GM21526 (cell line): Measurements from ENCODE around the gene MYCL.
"Not testable (repeated sequence)": the region's sequence is repeated elsewhere in the genome, so short reads cannot be mapped to it uniquely, and the experiment has no call there.

Source experiments
- ATAC-seq: cut with Tn5 transposase; IDR thresholded peaks from one replicate; pipeline ENCODE4 v1.9.1; 2021; ENCODE audit warnings: moderate library complexity; ENCODE audit not compliant: unreplicated experiment, low FRiP score

MYCL gene

DNA sequence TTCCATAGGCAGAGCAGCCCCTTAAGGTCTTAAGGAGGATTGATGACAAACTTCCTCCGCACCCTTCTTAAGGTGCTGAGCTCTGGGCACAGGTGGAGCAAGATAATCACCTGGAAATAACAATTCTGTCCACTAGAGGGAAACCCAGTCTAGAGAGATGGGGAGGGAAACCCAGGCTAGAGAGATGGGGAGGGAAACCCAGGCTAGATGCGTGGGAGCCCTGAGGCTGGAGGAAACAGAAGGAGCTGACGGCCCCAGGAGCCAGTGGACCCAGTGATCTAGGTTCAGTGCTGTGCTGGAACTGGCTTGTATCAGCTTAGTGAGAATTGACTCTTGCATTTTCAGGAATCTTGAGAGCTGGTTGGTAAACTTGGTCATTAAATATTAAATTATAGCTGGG is 17.8 kb upstream of the MYCL start:
- ATAC-seq: no peak

DNA sequence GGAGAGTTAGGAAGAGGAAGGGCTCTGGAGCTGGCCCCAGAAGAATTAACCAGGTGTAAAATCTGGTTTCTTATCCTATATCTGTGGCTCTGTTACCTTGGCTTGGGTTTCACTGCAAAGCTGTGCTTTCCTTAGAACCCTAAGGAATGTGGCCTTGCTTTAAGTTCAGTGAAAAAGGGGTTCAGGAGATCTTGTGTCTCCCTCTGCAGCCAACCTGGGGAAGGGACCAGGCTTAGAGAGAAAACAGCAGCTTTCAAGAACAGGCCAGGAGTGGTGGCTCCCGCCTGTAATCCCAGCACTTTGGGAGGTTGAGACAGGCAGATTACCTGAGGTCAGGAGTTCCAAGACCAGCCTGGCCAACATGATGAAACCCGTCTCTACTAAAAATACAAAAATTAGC is 16.1 kb upstream of the MYCL start:
- no peak for ATAC-seq

DNA sequence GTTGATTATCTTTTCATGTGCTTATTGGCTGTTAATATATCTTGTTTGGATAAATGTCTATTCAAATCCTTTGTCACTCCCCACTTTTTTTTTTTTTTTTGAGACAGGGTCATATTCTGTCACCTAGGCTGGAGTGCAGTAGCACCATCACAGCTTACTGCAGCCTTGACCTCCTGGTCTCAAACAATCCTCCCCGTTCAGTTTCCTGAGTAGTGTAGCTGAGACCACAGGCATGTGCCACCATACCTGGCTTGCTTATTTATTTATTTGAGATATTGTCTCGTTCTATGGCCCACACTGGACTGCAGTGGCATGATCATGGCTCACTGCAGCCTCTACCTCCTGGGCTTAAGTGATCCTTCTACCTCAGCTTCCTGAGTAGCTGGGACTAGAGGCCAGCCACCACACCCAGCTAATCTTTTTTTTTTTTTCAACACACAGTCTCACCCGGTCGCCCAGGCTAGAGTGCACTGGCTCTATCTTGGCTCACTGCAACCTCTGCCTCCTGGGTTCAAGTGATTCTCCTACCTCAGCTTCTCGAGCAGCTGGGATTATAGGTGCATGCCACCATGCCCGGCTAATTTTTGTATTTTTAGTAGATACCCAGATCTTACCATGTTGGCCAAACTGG is 13.9 kb upstream of the MYCL start:
- ATAC-seq: no peak

DNA sequence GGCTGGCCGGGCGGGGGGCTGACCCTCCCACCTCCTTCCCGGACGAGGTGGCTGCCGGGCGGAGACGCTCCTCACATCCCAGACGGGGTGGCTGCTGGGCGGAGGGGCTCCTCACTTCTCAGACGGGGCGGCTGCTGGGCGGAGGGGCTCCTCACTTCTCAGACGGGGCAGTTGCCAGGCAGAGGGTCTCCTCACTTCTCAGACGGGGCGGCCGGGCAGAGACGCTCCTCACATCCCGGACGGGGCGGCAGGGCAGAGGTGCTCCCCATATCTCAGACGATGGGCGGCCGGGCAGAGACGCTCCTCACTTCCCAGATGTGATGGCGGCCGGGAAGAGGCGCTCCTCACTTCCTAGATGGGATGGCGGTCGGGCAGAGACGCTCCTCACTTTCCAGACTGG is 11.4 kb upstream of the MYCL start:
- ATAC-seq: not testable (repeated sequence)

DNA sequence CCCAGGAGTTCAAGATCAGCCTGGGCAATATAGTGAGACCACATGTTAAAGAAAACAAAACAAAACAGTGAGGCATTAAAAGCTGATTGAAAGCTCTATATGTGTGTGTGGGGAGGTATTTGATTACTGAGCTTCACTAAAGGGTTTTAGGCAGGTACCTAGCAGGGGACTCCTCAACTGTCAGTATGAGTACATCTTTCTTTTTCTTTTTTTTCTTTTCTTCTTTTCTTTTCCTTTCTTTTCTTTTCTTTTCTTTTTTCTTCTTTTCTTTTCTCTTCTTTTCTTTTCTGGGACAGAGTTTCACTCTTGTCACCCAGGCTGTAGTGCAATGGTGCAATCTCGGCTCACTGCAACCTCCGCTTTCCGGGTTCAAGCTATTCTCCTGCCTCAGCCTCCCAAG is 8.5 kb upstream of the MYCL start:
- no peak for ATAC-seq

DNA sequence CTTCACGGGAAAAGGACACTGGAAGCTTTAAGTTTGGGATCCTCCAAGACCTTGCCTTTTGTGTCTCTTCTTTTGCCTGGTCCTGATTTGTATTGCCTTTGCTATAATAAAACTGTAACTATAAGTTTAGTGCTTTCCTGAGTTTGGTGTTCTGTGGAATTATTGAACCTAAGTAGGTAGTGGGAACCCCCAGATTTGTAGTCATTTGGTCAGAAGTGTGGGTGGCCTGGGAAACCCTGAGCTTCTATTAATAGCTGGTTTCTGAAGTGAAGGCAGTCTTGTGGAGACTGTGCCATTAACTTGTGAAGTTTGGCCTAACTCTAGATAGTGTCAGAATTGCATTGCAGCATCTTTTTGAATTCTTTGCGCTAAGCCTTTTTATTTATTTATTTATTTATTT is 6.8 kb upstream of the MYCL start:
- ATAC-seq: no peak

DNA sequence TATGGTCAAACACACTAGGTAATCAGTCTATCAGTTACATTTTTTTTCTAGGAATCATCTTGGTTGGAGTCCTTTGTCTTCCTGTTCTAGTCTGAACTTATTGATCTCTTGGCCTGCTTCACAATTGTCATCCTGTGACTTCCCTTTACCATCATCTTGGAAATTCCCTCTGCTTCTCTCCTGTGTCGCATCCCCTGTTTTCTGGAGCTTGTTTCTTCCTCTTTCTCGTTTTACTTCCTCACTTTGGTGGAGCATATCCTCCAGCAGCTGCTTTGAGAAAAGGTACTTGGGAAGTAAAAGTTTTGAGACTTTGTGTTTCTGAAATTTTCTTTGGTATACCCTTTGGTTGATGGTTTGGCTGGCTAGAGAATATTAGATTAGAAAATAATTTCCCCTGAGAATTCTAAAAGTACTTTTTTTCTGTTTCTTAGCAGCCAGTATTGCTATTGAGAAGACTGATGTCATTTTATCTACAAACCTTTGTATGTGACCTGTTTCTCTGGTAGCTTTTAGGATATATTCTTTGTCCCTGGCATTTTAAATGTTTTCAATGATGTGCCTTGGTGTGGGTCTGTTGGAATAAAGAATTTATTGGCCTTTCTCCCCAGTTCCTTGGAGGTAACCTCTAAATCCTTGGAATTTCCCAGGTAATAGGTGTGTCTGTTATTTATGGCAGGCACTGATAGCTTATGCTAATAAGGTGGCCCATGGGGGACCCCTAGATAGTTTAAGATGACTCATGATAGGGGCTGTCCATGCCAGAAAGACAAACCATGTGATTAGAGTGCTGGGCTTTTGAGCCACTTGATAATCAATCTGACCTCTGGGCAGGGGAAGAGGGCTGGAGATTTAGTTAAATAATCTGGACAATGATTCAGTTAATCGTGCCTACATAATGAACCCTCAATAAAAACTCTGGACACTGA is 6.1 kb upstream of the MYCL start:
- ATAC-seq: no peak

DNA sequence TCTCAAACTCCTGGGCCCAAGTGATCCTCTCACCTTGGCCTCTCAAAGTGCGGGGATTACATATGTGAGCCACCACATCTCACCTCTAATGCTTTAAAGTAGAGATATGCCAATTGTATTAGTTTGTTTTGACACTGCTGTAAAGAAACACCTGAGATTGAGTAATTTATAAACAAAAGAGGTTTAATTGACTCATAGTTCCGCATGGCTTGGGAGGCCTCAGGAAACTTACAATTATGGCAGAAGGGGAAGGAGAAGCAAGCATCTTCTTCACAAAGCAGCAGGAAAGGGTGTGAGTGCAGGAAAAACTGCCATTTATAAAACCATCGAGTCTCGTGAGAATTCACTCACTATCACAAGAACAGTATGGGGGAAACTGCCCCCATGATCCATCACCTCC is 3.5 kb upstream of the MYCL start:
- no peak for ATAC-seq

DNA sequence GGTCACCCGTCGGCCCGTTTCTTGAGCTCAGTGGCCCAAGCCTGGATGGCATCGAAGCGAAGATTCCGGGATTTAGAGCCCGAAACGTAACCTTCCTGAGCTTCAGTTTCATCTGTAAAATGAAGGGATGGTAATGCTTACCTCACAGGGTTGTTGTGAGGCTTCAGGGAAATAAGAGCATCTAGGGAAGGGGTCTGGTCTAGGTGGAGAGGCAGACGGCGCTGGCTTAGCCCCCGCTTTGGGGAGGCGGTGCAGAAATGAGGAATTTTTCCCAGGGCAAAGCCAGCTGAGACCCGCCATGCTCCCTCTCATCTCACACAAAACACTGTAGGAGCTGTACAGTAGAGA is 717 bp upstream of the MYCL start:
- no peak for ATAC-seq

DNA sequence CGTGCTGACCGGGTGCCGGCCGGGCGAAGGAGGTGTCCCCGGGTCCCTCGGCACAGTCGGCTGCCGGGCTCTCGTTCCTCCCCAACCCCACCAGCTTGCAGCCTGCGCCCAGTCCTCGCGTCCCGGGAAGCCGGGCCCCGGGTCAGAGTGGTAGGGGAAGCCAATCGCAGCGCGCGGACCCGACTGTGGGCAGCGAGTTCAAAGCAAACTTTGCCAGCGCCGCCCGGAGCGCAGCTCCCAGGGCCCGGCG is 328 bp downstream of the MYCL start:
- ATAC-seq: no peak

DNA sequence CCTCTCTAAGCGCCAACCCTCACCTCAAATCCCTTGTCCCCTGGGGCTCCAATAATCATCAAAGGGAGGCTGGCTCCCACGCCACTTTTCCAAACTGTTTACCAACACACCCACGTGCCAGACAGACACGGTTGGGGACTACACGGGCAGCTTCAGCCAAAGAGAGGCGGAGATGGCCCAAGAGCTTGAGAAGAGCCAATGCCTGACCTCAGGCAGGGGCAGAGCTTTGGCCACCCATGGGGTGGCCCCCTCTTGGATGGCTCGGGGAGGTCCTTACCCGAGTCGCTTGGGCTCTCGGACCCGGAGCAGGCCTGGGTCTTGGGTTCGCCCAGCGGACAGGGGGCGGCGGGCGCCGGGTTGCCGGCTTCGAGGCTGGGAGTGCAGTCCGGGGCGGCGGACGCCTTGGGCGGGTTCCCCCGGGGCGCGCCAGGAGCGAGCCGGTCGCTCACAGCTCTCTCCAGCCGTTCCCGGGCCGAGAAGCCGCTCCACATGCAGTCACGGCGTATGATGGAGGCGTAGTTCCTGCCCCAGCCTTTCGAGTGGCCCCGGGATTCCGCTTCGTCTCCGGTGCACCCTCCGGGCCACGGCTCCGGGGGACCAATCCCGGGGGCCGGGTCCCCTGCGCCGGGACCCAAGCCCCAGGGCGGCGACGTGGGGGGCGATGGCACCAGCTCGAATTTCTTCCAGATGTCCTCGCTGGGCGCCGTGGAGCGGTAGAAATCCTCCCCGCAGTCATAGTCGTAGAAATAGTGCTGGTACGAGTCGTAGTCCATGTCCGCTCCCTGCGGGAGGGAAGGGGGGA is 854 bp downstream of the MYCL start:
- ATAC-seq: no peak

DNA sequence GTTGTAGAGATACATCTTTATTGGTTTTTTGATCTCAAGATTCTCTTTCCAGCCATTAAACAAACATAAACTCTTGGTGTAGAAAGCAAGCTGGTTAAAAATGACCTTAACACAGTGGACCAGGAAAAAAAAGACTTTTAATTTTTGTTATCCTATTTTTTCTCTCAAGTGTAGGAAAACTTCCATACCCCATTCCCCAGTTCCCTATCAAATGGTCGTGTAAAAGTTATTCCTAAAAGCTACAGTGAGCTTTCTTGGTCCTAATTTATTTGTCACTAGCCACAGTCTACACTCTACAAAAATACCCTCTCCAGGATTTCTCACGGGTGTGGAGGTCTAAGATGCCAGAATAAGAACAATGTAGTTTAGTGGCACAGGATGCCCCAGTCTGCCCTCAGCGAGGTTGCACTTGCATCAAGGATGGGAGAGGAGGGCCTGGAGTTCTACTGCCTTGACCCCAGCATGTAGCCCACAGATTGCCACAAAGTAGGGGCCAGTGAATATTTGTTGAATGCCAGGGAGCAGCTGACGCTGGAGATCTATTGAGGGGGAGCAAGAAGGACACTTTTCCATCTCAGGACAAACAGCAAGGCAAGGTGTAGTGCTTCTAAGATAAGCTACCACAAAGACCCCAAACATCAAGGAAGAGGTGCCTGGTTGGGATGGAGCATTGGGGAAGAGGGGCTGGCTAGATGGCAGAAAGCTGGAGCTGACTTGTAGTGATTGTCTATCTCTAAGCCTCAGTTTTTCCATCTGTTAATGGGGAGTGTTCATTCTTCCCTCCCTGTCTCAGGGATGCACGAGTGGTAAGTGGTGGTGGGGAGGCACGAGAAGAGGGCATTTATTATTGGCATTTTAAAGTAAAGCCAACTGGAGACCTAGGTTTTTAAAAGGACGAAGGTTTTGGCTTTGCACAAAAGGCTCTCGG is 1.8 kb downstream of the MYCL start:
- ATAC-seq: no peak

DNA sequence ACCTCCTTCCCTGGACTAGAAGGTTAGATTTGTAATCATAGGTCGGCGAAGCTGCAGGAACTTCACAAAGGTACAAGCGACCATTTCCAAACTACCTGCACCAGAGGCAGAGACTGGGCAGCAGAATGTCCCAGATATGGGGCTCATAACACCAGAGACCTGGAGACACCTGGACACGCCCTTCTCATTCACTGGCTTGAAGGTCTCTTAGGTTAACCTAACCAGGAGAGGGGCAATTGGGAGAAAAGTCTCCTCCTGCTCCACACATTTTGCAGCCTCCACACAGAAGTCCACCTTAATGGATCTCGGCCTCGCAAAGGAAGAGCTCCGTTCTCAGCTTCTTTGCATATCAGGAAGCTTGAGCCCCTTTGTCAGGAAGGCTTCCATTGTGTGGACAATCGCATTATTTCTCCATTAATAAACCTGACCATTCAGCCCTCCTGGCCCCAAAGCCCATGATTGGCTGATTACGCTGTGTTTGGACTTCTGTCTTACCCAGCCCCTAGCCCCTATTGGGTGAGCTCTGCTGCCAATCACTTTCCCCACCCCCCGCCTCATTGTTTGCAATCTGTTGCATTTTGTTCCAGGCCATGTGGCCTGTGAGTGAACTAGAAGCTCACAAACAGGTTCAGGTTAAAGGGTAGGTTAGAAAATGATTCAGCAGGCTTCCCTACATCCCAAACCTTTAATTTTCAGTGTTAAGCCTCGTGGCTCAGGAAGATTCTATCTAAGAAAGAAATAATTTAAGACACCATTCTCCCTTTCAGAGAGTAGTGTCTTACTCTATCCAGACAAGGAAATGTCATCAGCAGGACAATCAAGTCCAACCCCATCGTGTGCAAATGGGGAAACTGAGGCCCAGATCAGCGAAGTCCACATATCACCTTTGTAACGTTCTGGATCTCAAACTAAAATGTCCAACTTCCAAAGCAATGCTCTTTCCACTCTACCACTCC is 2.8 kb downstream of the MYCL start:
- ATAC-seq: no peak

DNA sequence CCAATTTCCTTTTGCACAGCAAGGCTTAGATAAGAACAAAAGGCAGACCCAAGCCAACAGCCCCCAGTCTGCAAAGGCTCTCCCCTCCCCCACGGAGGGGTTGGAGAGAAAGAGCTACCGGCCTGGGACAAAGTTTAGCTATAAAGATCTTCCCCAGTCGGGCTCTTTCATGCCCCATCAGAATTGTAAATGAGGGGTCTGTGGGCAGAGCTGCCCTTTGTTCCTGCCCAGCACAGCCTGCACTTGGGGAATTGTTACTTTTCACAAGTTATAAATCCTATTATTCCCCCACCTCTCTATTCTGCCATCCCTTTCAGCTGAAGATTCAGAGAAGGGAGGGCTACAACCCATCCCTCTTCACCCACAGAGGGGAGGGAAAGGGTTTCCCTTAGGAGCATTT is 3.5 kb downstream of the MYCL start:
- ATAC-seq: no peak

DNA sequence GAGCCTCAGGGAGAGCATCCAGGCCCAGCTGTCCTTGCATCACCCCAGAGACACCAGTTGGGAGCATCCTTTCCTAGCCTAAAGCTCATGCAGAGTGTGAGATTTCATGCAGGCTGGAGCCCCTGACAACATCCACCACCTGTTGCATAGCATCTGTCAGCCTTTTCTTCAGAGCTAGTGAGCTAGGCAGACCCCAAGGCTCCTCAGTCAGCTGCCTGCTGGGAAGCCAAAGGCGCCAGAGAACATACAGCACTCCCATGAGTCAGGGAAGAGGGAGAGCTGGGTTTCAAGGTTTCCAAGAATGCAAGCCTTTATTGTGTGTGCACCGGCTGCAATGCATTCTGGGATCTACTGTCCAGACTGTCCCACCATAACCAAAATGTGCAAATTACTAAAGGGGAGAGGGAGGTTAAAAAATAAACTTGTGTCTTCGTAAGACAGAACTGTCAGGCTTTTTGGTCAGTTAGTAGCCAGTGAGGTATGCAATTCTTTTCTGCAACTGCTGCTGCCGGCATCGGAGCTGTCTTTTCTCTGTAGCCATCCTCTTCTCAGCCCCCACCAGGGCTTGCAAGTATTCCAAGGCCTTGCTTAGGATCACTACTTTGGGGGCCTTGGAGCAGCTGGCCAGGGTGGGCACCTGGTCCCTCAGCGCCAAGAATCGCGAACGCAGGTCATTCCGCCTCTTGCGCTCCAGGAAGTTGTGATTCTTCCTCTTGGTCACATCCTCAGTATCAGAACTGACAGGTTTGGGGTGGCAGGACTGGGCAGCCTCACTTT is 4.6 kb downstream of the MYCL start:
- no peak for ATAC-seq

DNA sequence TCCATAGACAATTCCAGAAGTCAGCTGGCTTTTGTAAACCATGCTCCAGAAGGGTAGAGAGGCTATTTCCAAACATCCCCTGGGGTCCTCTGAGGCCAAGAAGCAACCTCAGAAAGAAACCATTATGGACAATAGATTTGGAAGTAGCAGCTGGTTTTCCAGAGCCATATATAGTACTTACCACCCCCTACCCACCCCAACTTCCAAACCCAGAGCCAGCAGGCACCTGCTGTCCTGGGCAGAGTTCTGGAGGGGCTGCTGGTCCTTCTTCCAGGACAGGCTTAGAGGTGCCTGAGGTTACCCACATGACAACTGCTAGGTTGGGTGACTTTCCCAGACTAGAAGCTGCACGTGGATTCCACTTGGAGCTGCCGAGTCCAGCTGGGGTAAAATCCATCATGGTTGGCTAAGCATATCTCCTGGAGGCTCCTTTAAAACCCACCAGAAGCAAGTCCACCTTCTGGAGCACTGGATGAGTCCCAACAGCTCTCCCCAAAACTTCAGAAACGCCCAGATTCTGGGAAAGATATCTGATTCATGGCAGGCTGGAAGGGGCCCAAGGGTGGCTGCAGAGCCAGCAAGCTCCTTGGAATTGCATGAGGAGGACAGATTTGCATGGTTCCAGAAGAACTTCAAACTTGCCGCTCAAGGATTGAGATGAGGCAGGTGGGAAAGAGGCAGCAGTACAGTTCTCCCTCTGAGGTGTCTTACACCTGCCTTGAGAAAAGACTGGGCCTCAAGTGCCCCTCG is 5.8 kb downstream of the MYCL start:
- no peak for ATAC-seq

DNA sequence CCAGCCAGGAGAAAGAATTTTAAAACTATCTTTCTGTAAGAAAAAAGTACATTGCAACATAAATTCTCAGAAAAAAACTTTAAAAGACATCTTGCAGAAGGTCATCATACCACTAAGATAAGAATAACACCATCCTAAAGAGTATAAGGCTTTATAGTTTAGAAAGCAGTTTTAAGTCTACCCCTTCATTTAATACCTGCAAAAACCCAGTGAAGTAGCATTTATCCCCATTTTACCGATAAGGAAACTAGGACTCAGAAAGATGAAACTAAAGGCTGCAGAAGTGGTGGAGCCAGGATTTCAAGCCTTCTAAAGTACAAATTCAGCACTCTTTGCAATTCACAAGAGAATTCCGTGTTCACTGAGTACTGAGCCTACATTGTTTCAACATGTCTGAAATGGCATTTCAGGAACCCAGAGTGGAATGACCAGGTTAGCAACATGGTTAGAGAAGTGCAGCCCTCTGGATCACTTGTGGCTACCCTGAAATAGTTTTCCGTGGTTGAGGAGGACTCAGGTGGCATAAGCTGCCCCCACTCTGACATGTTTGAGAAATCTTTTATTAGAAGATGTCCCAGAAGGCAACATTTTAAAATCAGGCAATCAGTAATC is 6.7 kb downstream of the MYCL start:
- no peak for ATAC-seq
